Stimulated activated CD8-positive, alpha-beta memory T cell treated with anti-CD3 and anti-CD28 coated beads, Interleukin-4, amount 100 ng/mL, for 4 hours (primary cell): ENCODE results near the gene WDHD1.
"Not testable (repeated sequence)": the region's sequence is repeated elsewhere in the genome, so short reads cannot be mapped to it uniquely, and the experiment has no call there.

Experiments
- DNase-seq, 2 donors: peaks; one replicate each; pipeline ENCODE4 v3.0.0-alpha.2; 2020; ENCODE audit warnings: low read depth in 2 of 2, low spot score in 1 of 2

WDHD1 gene

GRCh38 chr14:55047301-55048053 lies 20.6 kb upstream of the WDHD1 start:
- DNase-seq = no peak

- DNase-seq = no peak
Measured at GRCh38 chr14:55045087-55045486, 18.2 kb upstream of the WDHD1 start.

- no peak for DNase-seq
Measured at GRCh38 chr14:55043528-55043927, 16.6 kb upstream of the WDHD1 start.

- DNase-seq = no peak
Measured at GRCh38 chr14:55038708-55039107, 11.8 kb upstream of the WDHD1 start.

GRCh38 chr14:55037995-55038394 lies 11.1 kb upstream of the WDHD1 start:
- DNase-seq = not testable (repeated sequence)

GRCh38 chr14:55031190-55031589 lies 4.3 kb upstream of the WDHD1 start:
- DNase-seq = no peak

- no peak for DNase-seq
Measured at GRCh38 chr14:55028476-55028875, 1.6 kb upstream of the WDHD1 start.

- no peak for DNase-seq
Measured at GRCh38 chr14:55028066-55028465, 1.2 kb upstream of the WDHD1 start.

- DNase-seq = no peak
Measured at GRCh38 chr14:55026441-55026792, 482 bp downstream of the WDHD1 start.

GRCh38 chr14:55025948-55026347 lies 951 bp downstream of the WDHD1 start:
- DNase-seq = no peak

- DNase-seq = not testable (repeated sequence)
Measured at GRCh38 chr14:55024365-55024764, 2.5 kb downstream of the WDHD1 start.

GRCh38 chr14:55019968-55020554 lies 6.8 kb downstream of the WDHD1 start:
- no peak for DNase-seq

GRCh38 chr14:55015006-55015405 lies 11.9 kb downstream of the WDHD1 start:
- no peak for DNase-seq

- DNase-seq = no peak
Measured at GRCh38 chr14:55005071-55005470, 21.8 kb downstream of the WDHD1 start.

- DNase-seq = no peak
Measured at GRCh38 chr14:55000381-55000780, 26.5 kb downstream of the WDHD1 start.

GRCh38 chr14:54985156-54985555 lies 41.7 kb downstream of the WDHD1 start:
- no peak for DNase-seq

- DNase-seq = no peak
Measured at GRCh38 chr14:54981698-54982097, 45.2 kb downstream of the WDHD1 start.

- DNase-seq = no peak
Measured at GRCh38 chr14:54979039-54979438, 47.9 kb downstream of the WDHD1 start.

- DNase-seq = no peak
Measured at GRCh38 chr14:54976316-54976715, 50.6 kb downstream of the WDHD1 start.

- no peak for DNase-seq
Measured at GRCh38 chr14:54975856-54976255, 51.0 kb downstream of the WDHD1 start.

- no peak for DNase-seq
Measured at GRCh38 chr14:54974788-54975414, 52.0 kb downstream of the WDHD1 start.

GRCh38 chr14:54967496-54967895 lies 59.4 kb downstream of the WDHD1 start:
- DNase-seq = no peak

GRCh38 chr14:54955143-54955542 lies 71.8 kb downstream of the WDHD1 start:
- no peak for DNase-seq
